Stimulated activated CD4-positive, alpha-beta T cell treated with anti-CD3 and anti-CD28 coated beads, TNF-alpha, amount 100 ng/mL, for 48 hours (primary cell): ENCODE data around the gene ACTN3.
"Not testable (repeated sequence)": the region's sequence is repeated elsewhere in the genome, so short reads cannot be mapped to it uniquely, and the experiment has no call there.

Experiments used
- DNase-seq, 3 donors: peaks; one replicate each; pipeline ENCODE4 v3.0.0-alpha.2; 2020; ENCODE audit warnings: low read depth in 3 of 3

The ACTN3 gene

GRCh38 chr11:66546368-66546965 lies at the start of gene ACTN3:
TSS of gene ACTN3 (plus strand) at chr11:66546903. CDS start at chr11:66546938, 35 bp downstream.
- no peak for DNase-seq

- no peak for DNase-seq
These were observed 49.5 kb upstream of the ACTN3 start for GRCh38 chr11:66497206-66497605.

- DNase-seq, result no peak
These were observed 48.2 kb upstream of the ACTN3 start for GRCh38 chr11:66498506-66498905.

GRCh38 chr11:66505276-66505816 lies 41.4 kb upstream of the ACTN3 start:
- no peak for DNase-seq

- no peak for DNase-seq
These were observed 37.6 kb upstream of the ACTN3 start for GRCh38 chr11:66509131-66509561.

- DNase-seq, result peak; percentile 72 to 84 (median 75)
These were observed 36.3 kb upstream of the ACTN3 start, which contains the start of gene BBS1 for GRCh38 chr11:66510271-66510989. TSS of gene BBS1 (plus strand) at chr11:66510635. CDS start at chr11:66510660, 25 bp downstream.

- no peak for DNase-seq
These were observed 35.7 kb upstream of the ACTN3 start for GRCh38 chr11:66510990-66511339.

GRCh38 chr11:66523611-66524010 lies 23.1 kb upstream of the ACTN3 start:
- DNase-seq, result no peak

GRCh38 chr11:66524304-66525040 lies 22.2 kb upstream of the ACTN3 start:
- DNase-seq, result no peak

- no peak for DNase-seq
These were observed 17.6 kb upstream of the ACTN3 start for GRCh38 chr11:66529069-66529468.

- DNase-seq, result no peak
These were observed 17.0 kb upstream of the ACTN3 start for GRCh38 chr11:66529655-66530054.

GRCh38 chr11:66530927-66531709 lies 15.6 kb upstream of the ACTN3 start:
- no peak for DNase-seq

- DNase-seq, result no peak
These were observed 14.9 kb upstream of the ACTN3 start for GRCh38 chr11:66531841-66532240.

- DNase-seq, result no peak
These were observed 13.9 kb upstream of the ACTN3 start for GRCh38 chr11:66532784-66533183.

- no peak for DNase-seq
These were observed 7.4 kb upstream of the ACTN3 start for GRCh38 chr11:66539170-66539869.

GRCh38 chr11:66539870-66540213 lies 6.9 kb upstream of the ACTN3 start:
- no peak for DNase-seq

- not testable (repeated sequence) for DNase-seq
These were observed 6.1 kb upstream of the ACTN3 start for GRCh38 chr11:66540598-66540997.

GRCh38 chr11:66541892-66542291 lies 4.8 kb upstream of the ACTN3 start:
- no peak for DNase-seq

- no peak for DNase-seq
These were observed 4.3 kb upstream of the ACTN3 start for GRCh38 chr11:66542362-66542761.

- DNase-seq, result peak in 1 of 3 donors; percentile 17
These were observed 3.2 kb upstream of the ACTN3 start for GRCh38 chr11:66543263-66544107.
